H9 (cell line): ENCODE data around the gene PLXNB2. TPM values are rescaled to one million over a fixed set of nuclear protein-coding genes. Genes with fewer than 3 reads are reported as not detected.

Experiments
- DNase-seq: peaks from one replicate; pipeline ENCODE4 v3.0.0-alpha.2; 2017
- H2AFZ ChIP-seq: one replicate; pipeline ENCODE4 v1.6.1; 2013; ENCODE audit warnings: mild to moderate bottlenecking, low read length, control low read depth, moderate library complexity
- H2AK5ac ChIP-seq: 2 replicates; pipeline ENCODE4 v1.6.1; 2013; ENCODE audit warnings: low read length, control low read depth, mixed read lengths; ENCODE audit not compliant: insufficient read length
- H2BK120ac ChIP-seq: one replicate; pipeline ENCODE4 v1.6.1; 2013; ENCODE audit warnings: low read depth, mild to moderate bottlenecking, low read length, control low read depth, inconsistent platforms; ENCODE audit not compliant: poor library complexity, severe bottlenecking
- H2BK12ac ChIP-seq: 2 replicates; pipeline ENCODE4 v1.6.1; 2013; ENCODE audit warnings: low read length, control low read depth, mixed read lengths, low read depth; ENCODE audit not compliant: insufficient read length
- H2BK15ac ChIP-seq: 2 replicates; pipeline ENCODE4 v1.6.1; 2013; ENCODE audit warnings: low read depth, low read length, control low read depth
- H2BK20ac ChIP-seq: one replicate; pipeline ENCODE4 v1.6.1; 2013; ENCODE audit warnings: low read depth, mild to moderate bottlenecking, low read length, control low read depth, inconsistent platforms; ENCODE audit not compliant: poor library complexity, severe bottlenecking
- H2BK5ac ChIP-seq: 2 replicates; pipeline ENCODE4 v1.6.1; 2013; ENCODE audit warnings: low read length, control low read depth, mixed read lengths; ENCODE audit not compliant: insufficient read length
- H3K14ac ChIP-seq: 2 replicates; pipeline ENCODE4 v1.6.1; 2013; ENCODE audit warnings: low read length, control low read depth; ENCODE audit not compliant: insufficient read depth
- H3K18ac ChIP-seq: 2 replicates; pipeline ENCODE4 v1.6.1; 2013; ENCODE audit warnings: low read depth, mild to moderate bottlenecking, mixed read lengths, low read length, control low read depth; ENCODE audit not compliant: insufficient read length
- H3K23ac ChIP-seq: 2 replicates; pipeline ENCODE4 v1.6.1; 2013; ENCODE audit warnings: low read length, control low read depth, mixed read lengths, low read depth; ENCODE audit not compliant: insufficient read length
- H3K23me2 ChIP-seq: 2 replicates; pipeline ENCODE4 v1.6.1; 2013; ENCODE audit warnings: low read depth, mild to moderate bottlenecking, mixed read lengths, low read length, control low read depth; ENCODE audit not compliant: insufficient read length, poor library complexity, severe bottlenecking
- H3K27ac ChIP-seq: 2 replicates; pipeline ENCODE4 v1.5.1; 2013; ENCODE audit warnings: low read length, control low read depth, mixed read lengths, low read depth; ENCODE audit not compliant: insufficient read length
- H3K27me3 ChIP-seq: 2 replicates; pipeline ENCODE4 v1.6.1; 2013; ENCODE audit warnings: low read length, control low read depth, inconsistent platforms; ENCODE audit not compliant: insufficient read depth
- H3K4ac ChIP-seq: 2 replicates; pipeline ENCODE4 v1.6.1; 2013; ENCODE audit warnings: low read depth, mild to moderate bottlenecking, control low read depth, inconsistent platforms, low read length, moderate library complexity
- H3K4me1 ChIP-seq: 2 replicates; pipeline ENCODE4 v1.6.1; 2013; ENCODE audit warnings: low read length, control low read depth, inconsistent platforms; ENCODE audit not compliant: insufficient read depth
- H3K4me2 ChIP-seq: 2 replicates; pipeline ENCODE4 v1.6.1; 2013; ENCODE audit warnings: low read length, control low read depth, mixed read lengths; ENCODE audit not compliant: insufficient read length, insufficient read depth
- H3K56ac ChIP-seq: 2 replicates; pipeline ENCODE4 v1.6.1; 2013; ENCODE audit warnings: low read depth, mild to moderate bottlenecking, mixed read lengths, low read length, control low read depth; ENCODE audit not compliant: insufficient read length
- H3K79me1 ChIP-seq: 2 replicates; pipeline ENCODE4 v1.6.1; 2013; ENCODE audit warnings: low read depth, mild to moderate bottlenecking, moderate library complexity, low read length, control low read depth, inconsistent platforms; ENCODE audit not compliant: insufficient read depth, poor library complexity, severe bottlenecking
- H3K79me2 ChIP-seq: 2 replicates; pipeline ENCODE4 v1.6.1; 2013; ENCODE audit warnings: low read length, control low read depth, inconsistent platforms; ENCODE audit not compliant: insufficient read depth
- H3K9ac ChIP-seq: 2 replicates; pipeline ENCODE4 v1.6.1; 2013; ENCODE audit warnings: low read length, control low read depth, mixed read lengths; ENCODE audit not compliant: insufficient read length; ENCODE audit errors: extremely low read depth
- H3K9me3 ChIP-seq: one replicate; pipeline ENCODE4 v1.6.1; 2013; ENCODE audit warnings: low read depth, low read length, inconsistent platforms; ENCODE audit not compliant: control insufficient read depth
- H3T11ph ChIP-seq: one replicate; pipeline ENCODE4 v1.6.1; 2013; ENCODE audit warnings: mild to moderate bottlenecking, low read length, control low read depth, inconsistent platforms
- H4K20me1 ChIP-seq: one replicate; pipeline ENCODE4 v1.6.1; 2013; ENCODE audit not compliant: control insufficient read depth, insufficient read length, insufficient read depth
- H4K5ac ChIP-seq: 2 replicates; pipeline ENCODE4 v1.6.1; 2013; ENCODE audit warnings: low read depth, mild to moderate bottlenecking, mixed read lengths, low read length, control low read depth; ENCODE audit not compliant: insufficient read length
- H4K8ac ChIP-seq: replicated peaks from 2 replicates; pipeline ENCODE4 v1.6.1; 2013; ENCODE audit warnings: low read length, control low read depth, mixed read lengths, low read depth; ENCODE audit not compliant: insufficient read length
- H4K91ac ChIP-seq: 2 replicates; pipeline ENCODE4 v1.6.1; 2013; ENCODE audit warnings: low read depth, mild to moderate bottlenecking, moderate library complexity, mixed read lengths, low read length, control low read depth; ENCODE audit not compliant: insufficient read length
- H3K27ac Mint-ChIP-seq, 3 experiments: 2 replicates in 2 of 3; 3 replicates in 1 of 3; pipeline ENCODE4 v1.8.0; 2020 to 2021; ENCODE audit warnings: mixed read lengths in 3 of 3, mild to moderate bottlenecking in 1 of 3, moderate library complexity in 1 of 3
- H3K27me3 Mint-ChIP-seq: 2 replicates; pipeline ENCODE4 v1.8.0; 2021; ENCODE audit warnings: low read depth, mild to moderate bottlenecking, moderate library complexity, mixed read lengths
- H3K36me3 Mint-ChIP-seq, 3 experiments: 2 replicates in 2 of 3; 3 replicates in 1 of 3; pipeline ENCODE4 v1.8.0; 2020 to 2021; ENCODE audit warnings: low read depth in 3 of 3, mixed read lengths in 3 of 3; ENCODE audit not compliant: insufficient read depth in 1 of 3
- H3K4me1 Mint-ChIP-seq, 2 experiments: 2 replicates each; pipeline ENCODE4 v1.8.0; 2020; ENCODE audit warnings: mixed read lengths in 2 of 2
- H3K4me3 Mint-ChIP-seq, 2 experiments: 2 replicates in 1 of 2; 3 replicates in 1 of 2; pipeline ENCODE4 v1.8.0; 2020 to 2021; ENCODE audit warnings: mild to moderate bottlenecking in 2 of 2, mixed read lengths in 2 of 2, moderate library complexity in 1 of 2
- H3K9me3 Mint-ChIP-seq, 2 experiments: 2 replicates in 1 of 2; 3 replicates in 1 of 2; pipeline ENCODE4 v1.8.0; 2020; ENCODE audit warnings: mild to moderate bottlenecking in 2 of 2, mixed read lengths in 2 of 2, moderate library complexity in 1 of 2
- CTCF ChIP-seq: fragments of 200-600 bp; sonication (generic); conservative IDR thresholded peaks from 3 replicates; pipeline ENCODE4 v1.8.0; 2021; ENCODE audit warnings: antibody characterized with exemption, mild to moderate bottlenecking
- WGBS: extraction: QIAGEN DNeasy Blood & Tissue Kit; methylation state at CpG from one replicate; pipeline ENCODE4 v1.1.7; 2013; ENCODE audit warnings: missing lambda C conversion rate, low lambda C conversion rate, mixed read lengths; ENCODE audit not compliant: insufficient read length; ENCODE audit errors: extremely low coverage; 5-methylcytosine and 5-hydroxymethylcytosine counted together
- total RNA-seq: library from RNA; stranded (reverse); gene quantifications from 2 replicates; pipeline ENCODE4 v1.2.1, GENCODE V29; 2021

The PLXNB2 gene
- total RNA-seq, 1 experiment from 2014 or later, result 87.6 TPM

GRCh38 chr22:50281957-50282356 lies 25.5 kb downstream of the PLXNB2 start:
- Mint-ChIP-seq H3K27ac (no peak overlapping the region), H3K4me3 (no peak overlapping the region), H3K27me3 (no peaks in the 10 kb centered on the region), H3K4me1 (no peaks in the 10 kb centered on the region), H3K36me3 (peaks cover 28 to 58% (median 54%) of the 10 kb centered on the region in 3 experiments), H3K9me3 (peaks cover 0 to under 1% of the 10 kb centered on the region in 2 experiments; a peak in 3 of 5 replicates)
- Histone ChIP-seq H4K5ac (no peak overlapping the region), H2BK15ac (no peak overlapping the region), H3K4ac (no peak overlapping the region), H3K4me1 (no peaks in the 10 kb centered on the region), H3K9me3 (no peaks in the 10 kb centered on the region), H3K27ac (no peak overlapping the region), H3T11ph (no peak overlapping the region), H4K8ac (no peak overlapping the region), H3K9ac (no peak overlapping the region), H3K4me2 (no peak overlapping the region), H3K14ac (no peak overlapping the region), H3K23me2 (peaks cover 3% of the 10 kb centered on the region), H2BK120ac (no peak overlapping the region), H3K27me3 (no peaks in the 10 kb centered on the region), H3K23ac (no peak overlapping the region), H3K18ac (no peak overlapping the region), H3K79me2 (no peaks in the 10 kb centered on the region), H2BK20ac (no peak overlapping the region), H3K79me1 (no peaks in the 10 kb centered on the region), H4K20me1 (no peaks in the 10 kb centered on the region), H3K56ac (no peak overlapping the region), H2BK12ac (no peak overlapping the region), H2AFZ (no peak overlapping the region), H2BK5ac (no peak overlapping the region), H4K91ac (no peak overlapping the region), H2AK5ac (no peak overlapping the region)
- DNase-seq, result no peak
- WGBS, result no CpG with 5 or more reads among the region's 25 CpGs
- TF ChIP-seq CTCF, result no peak
